GM21515 (cell line): ENCODE results near the gene COL26A1.

Experiments
- ATAC-seq: cut with Tn5 transposase; IDR thresholded peaks from one replicate; pipeline ENCODE4 v1.9.1; 2021; ENCODE audit not compliant: unreplicated experiment

COL26A1 gene

DNA sequence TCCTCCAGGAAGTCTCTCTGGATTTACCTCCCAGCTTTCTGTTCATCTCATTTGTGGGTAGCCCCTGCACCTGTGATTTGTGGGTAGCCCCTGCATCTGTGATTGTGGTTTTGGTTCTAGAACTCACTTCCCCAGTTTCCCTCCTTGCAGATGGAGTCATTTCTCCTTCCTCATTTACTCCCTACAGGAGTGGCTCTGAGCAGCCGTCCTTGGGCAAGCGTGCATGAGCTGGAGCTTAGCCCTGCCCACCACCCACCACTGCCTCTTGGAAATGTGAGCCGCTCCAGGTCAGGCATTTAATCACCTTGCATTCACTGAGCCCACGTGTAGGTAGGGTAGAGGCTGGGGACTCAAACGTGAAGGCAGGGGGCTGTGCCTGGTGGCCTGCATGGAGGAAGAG, 8.2 kb downstream of the COL26A1 start:
- ATAC-seq: no peak

DNA sequence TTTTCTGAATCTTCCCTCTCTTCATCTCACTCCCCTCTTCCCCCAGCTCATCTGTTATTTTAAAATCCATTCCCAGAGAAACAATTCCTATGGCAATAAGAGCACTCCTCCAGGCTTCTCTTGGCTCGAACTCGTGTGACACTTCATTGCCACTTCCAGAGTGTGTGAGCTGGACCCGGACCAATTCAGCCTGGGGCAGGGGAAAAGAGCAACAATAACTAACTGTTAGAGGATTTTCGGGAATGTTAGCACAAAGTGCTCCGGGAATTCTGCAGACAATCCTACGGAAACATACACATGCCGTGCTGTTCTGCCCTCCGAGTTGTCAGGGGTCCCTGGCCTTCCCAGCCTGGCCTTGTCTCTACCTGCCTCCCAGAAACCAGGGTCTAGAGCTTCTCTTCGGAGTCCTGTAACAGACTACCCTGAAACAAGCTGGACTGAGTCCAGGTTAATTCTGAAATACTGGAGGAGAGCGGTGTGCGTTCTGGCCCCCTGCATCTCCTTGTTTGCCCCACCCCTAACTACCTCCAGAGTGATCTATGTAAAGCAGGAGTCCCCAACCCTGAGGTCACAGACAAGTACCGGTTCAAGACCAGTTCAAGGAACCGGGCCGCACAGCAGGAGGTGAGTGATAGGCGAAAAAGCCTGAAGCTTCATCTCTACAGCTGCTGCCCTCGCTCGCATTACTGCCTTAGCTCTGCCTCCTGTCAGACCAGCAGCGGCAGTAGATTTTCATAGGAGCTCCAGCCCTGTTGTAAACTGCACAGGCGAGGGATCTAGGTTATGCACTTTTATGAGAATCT, 11.3 kb downstream of the COL26A1 start:
- ATAC-seq: no peak

GRCh38 chr7:101374990-101375389, 12.3 kb downstream of the COL26A1 start:
- ATAC-seq: no peak

DNA sequence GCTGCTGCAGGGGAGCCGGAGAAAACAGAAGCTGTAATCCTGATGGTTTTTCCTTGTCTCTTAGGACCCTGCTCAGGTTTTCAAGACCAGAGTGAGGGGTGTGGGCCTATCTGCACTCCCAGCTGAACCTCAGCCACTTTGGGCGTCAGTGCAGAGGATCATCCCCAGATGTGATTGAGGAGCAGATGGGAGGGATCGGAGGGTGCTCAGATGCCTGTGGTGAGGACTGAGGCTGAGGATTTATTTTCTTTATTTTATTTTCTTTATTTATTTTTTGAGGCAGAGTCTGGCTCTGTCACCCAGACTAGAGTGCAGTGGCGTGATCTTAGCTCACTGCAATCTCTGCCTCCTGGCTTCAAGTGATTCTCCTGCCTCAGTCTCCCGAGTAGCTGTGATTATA, 13.9 kb downstream of the COL26A1 start:
- ATAC-seq: no peak

DNA sequence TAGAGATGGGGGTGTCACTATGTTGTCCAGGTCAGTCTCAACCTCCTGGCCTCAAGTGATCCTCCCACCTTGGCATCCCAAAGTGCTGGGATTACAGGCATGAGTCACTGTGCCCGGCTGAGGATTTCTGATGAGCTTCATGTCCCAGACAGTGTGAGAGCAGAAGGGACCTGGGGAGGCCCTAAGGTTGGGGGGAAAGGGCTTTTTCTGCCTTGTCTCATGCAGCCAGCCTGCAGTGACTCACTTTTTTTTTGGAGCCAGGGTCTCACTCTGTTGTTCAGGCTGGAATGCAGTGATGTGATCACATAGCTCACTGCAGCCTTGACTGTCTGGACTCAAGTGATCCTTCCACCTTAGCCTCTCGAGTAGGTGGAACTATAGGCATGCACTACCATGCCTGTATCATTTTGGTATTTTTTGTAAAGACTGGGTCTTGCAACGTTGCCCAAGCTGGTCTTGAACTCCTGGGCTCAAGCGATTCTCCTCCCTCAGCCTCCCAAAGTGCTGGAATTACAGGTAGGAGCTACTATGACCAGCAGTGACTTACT, 14.6 kb downstream of the COL26A1 start:
- no peak for ATAC-seq

DNA sequence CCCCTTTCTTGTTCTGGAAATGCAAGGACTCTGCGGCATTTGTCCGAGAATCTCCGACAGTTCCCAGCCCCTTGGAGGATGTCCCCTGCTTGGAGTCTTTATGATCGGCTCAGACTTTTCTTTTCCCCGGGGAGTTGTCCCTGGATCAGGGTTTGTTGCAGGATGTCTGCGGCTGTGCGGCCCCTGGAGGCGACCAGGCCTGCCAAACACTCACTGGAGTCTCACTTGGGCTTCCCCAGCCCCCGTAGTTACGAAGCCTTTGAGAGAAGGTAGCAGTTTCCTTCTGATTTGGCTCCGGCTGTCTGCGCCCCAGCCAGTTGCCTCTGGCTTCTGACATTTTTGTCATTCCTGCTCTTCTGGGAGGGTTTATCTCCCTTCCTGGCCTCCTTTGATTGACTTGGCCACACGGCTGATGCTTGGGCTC, 16.1 kb downstream of the COL26A1 start:
- no peak for ATAC-seq

DNA sequence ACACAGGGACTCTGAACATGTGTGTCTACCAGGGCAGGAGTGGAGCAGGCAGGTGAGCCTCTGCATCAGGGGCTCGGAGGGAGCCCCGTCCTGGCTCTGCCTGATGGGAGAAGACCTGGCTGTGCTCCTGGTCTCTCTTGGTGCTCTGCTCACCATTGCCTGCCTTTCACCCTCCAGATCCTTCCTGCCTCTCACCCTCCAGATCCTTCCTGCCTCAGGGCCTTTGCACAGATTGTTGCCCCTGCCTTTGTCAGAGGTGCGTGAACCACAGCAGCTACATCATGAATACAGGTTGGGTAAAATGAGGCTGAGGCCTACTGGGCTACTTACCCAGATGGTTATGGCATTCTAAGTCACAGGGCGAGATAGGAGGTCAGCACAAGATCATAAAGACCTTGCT, 16.6 kb downstream of the COL26A1 start:
- no peak for ATAC-seq

GRCh38 chr7:101381549-101382111, 19.0 kb downstream of the COL26A1 start:
- ATAC-seq: no peak

DNA sequence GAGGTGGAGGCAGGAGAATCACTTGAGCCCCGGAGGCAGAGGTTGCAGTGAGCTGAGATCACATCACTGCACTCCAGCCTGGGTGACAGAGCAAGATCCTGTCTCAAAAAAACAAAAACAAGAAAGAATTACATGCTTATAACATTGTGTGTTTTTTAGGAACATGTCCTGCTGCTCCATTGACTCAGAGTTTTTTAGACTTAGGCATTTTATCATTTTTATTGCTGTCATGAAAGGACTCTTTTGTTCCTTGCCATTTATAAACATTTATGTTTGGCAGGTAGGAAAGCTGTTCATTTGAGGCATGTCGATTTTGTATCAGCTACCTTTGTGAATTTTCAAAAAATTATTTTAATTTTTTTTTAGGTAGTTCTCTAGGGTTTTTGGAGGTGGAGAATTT, 20.3 kb downstream of the COL26A1 start:
- no peak for ATAC-seq

DNA sequence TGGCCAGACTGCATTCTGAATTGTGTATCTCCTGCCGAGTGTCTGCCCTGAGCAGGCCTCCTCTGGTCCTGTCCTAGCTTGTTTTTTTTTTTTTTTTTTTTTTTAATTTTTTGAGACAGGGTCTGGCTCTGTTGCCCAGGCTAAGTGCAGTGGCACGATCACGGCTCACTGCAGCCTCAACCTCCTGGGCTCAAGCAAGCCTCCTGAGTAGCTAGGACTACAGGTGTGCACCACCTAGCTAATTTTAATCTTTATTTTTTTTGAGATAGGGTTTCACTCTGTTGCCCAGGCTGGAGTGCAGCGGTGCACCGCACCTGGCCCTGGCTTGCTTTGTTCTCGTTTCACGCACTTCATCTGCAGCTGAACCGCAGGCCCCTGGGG, 23.5 kb downstream of the COL26A1 start:
- no peak for ATAC-seq

DNA sequence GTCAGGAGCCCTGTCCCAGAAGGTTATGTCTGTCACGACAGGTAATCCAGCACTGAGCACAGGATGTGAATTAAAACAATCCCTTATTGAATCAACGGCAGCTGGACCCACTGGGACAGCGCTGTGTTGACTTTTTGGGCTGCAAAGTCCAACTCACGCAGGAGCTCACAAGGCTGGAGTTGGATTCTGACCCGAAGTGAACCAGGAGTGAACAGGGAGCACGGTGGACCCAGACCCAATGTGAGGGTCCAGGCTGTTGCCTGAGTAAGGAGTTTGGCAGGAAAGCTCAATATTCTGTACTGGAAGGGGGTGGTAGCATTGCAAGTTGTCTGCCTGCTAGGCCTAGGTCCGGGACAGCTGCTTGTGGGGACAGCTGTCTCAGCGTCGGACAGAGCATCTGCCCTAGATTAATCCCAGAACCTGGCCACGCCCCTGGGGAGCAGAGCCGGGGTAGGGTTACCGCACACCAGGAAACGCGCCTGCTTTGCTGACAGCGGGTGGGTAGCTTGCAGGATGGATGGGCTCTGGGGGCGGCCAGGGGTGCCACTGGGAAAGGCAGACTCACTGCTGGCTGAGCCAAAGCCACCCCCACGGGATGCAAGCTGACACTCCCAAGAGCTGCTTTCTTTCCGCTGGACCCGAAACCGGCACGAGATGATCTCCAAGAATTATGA, 24.0 kb downstream of the COL26A1 start:
- no peak for ATAC-seq

DNA sequence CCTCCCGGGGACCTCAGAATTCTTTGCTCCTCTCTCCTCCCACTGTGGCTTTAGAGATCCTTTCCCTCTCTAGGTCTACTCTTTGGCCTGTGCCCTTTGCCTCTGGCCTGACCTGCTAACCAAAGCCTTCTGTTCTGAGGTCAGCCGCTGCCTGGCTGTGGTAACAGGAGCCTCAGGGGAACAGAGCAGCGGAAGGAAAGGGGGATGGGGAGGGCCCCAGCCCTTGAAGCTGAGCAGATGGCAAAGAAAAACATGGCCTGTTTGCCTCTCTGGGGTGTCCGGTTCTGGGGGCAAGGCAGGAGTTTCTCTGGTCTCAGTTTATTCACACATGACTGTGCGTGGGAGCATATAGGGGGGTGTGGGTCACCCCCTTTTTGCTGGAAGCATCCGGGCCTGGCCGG, 28.2 kb downstream of the COL26A1 start:
- peak; percentile 94 for ATAC-seq

GRCh38 chr7:101391991-101392390, 29.3 kb downstream of the COL26A1 start:
- no peak for ATAC-seq

DNA sequence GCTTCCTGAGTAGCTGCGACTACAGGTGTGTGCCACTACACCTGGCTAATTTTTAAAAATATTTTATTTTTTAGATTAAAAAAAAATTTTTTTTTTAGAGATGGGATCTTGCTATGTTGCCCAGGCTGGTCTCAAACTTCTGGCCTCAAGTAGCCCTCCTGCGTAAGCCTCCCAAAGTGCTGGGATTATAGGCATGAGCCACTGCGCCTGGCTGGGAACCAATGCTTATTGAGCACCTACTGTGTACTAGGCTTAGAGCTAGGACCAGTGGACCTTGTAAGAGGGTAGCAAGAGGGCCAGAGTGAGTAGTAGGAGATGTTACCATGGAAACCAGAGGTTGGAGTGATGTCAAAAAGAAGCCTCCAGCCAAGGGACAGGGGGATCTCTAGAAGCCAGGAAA, 31.2 kb downstream of the COL26A1 start:
- no peak for ATAC-seq

GRCh38 chr7:101395376-101395775, 32.7 kb downstream of the COL26A1 start:
- ATAC-seq: no peak

GRCh38 chr7:101397243-101397642, 34.6 kb downstream of the COL26A1 start:
- no peak for ATAC-seq

- ATAC-seq: no peak
These were observed 35.2 kb downstream of the COL26A1 start for GRCh38 chr7:101397770-101398324.

DNA sequence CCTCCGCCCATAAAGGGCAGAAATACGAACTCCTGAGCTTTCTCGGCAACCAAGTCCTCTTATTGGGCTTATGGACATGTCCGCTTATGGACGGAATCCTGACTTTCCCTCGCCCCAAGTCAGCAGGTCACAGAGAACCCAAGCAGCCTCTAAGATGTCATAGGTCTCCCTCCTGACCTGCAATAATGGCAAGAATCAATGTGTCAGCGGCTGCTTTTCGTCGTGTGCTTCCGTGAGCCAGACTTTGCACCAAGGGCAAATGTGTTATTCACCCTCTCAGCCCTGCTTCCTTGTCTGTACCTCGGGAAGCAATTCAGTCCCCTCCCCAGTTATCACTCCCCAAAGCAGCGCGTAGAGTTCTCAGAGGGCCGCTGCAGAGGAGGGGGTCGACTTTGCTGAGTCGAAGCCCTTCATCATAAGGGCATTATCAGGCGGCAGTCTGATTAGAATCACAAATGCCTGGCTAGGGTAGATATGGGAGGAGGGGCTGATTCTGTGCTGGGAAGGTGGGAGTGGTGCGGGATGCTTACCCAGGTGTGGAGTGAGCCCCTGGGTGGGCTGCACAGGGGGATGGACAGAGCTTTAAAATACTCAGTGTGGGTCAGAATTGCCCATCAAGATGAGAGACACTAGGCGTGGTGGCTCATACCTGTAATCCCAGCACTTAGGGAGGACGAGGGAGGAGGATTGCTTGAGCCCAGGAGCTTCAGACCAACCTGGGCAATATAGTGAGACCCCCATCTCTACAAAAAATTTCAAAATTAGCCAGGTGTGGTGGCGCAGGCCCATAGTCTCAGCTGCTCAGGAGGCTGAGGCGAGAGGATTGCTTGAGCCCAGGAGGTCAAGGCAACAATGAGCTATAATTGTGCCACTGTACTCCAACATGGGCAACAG, 36.0 kb downstream of the COL26A1 start:
- no peak for ATAC-seq

- ATAC-seq: no peak
These were observed 37.1 kb downstream of the COL26A1 start for GRCh38 chr7:101399759-101400158.

GRCh38 chr7:101400751-101401150, 38.1 kb downstream of the COL26A1 start:
- ATAC-seq: no peak
